GM12864 (cell line): ENCODE measurements around the gene UBAP2L.

ENCODE experiments used
- DNase-seq: peaks from one replicate; pipeline ENCODE4 v3.0.0-alpha.2; 2011; ENCODE audit warnings: low read depth
- H3K4me3 ChIP-seq: 2 replicates; pipeline ENCODE4 v1.5.1; 2011; ENCODE audit warnings: mild to moderate bottlenecking, low read depth, low read length, control low read depth
- TF ChIP-seq, protein P1 (sequence below): IDR thresholded peaks from 2 replicates; pipeline ENCODE4 v1.5.1; 2011; ENCODE audit warnings: low read depth, mild to moderate bottlenecking, moderate library complexity, low read length, control low read depth, inconsistent platforms; ENCODE audit errors: missing control alignments

Gene UBAP2L

DNA sequence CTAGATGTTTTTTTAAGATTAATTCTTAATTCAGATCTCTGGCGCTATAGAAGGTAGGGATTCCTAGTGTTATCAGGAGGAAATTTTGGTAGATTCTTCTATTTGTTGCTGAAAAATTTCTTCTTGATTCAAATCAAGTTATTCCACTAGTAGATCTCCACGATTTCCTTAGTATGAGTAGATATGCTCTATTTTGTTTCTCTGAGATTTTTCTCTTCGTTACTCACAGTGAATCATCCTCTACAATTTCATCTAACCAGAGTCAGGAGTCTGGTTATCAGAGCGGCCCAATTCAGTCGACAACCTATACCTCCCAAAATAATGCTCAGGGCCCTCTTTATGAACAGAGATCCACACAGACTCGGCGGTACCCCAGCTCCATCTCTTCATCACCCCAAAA, 32.9 kb downstream of the UBAP2L start:
- H3K4me3 ChIP-seq: no peak overlapping the region
- no peak for DNase-seq
- TF ChIP-seq, protein P1, sequence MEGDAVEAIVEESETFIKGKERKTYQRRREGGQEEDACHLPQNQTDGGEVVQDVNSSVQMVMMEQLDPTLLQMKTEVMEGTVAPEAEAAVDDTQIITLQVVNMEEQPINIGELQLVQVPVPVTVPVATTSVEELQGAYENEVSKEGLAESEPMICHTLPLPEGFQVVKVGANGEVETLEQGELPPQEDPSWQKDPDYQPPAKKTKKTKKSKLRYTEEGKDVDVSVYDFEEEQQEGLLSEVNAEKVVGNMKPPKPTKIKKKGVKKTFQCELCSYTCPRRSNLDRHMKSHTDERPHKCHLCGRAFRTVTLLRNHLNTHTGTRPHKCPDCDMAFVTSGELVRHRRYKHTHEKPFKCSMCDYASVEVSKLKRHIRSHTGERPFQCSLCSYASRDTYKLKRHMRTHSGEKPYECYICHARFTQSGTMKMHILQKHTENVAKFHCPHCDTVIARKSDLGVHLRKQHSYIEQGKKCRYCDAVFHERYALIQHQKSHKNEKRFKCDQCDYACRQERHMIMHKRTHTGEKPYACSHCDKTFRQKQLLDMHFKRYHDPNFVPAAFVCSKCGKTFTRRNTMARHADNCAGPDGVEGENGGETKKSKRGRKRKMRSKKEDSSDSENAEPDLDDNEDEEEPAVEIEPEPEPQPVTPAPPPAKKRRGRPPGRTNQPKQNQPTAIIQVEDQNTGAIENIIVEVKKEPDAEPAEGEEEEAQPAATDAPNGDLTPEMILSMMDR: no peak

DNA sequence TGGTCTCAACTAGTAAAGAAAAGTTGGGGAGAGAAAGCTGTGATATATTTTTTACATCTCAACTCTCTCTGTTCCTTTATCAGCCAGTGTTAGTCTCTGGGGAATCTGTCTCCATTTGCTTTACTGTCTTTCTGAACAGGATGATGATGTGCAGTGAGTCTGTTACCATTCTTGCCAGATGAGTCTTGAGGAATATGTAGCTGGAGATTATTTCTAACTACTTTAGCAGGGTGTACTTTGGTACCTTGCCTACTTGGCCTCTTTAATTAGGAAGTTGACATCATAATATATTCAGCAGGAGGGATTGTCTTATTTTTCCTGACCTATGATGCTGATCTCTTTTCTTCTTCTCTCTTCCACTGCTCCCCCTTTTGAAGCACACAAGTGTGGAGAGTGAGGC, 35.9 kb downstream of the UBAP2L start:
- TF ChIP-seq, protein P1: no peak
- H3K4me3 ChIP-seq: no peak overlapping the region

DNA sequence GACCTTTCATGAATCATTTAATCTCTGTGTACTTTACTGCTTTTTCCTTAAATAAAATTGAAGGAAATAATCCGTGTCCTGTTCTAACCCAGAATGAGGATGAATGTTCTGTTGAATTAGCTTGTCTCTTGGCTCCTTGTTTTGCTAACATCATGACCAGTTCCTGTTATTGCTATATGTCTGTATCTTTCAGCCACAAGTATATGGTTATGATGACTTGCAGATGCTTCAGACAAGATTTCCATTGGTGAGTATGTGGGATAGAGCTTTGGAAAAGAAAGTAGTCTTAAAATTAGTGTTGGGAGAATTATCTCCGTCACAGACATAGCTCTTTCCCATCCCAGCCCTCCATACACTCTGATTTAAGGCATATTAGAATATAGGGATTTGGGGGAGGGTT, 38.0 kb downstream of the UBAP2L start:
- no peak for DNase-seq
- TF ChIP-seq, protein P1: no peak
- no peak overlapping the region for H3K4me3 ChIP-seq

More for the DNA sequence above, 35.9 kb downstream of the UBAP2L start:
- no peak for DNase-seq

DNA sequence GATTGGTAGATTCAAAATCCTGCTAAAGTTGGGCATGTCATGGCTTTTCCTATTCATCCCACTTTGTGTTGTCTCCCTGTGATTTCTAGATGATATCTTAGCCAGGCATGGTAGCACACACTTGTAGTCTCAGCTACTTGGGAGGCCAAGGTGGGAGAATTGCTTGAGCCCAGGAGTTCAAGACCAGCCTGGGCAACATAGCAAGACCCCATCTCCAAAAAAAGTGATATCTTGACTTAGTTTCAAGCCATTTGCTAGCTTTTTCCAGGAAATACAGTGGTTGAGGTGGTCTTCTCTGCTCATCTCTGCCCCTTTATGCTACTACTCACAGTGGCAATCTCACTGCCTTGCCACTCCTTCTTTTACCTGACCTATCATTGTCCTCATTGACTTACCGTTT, 39.4 kb downstream of the UBAP2L start:
- H3K4me3 ChIP-seq: no peak overlapping the region
- TF ChIP-seq, protein P1: no peak
- DNase-seq: no peak

DNA sequence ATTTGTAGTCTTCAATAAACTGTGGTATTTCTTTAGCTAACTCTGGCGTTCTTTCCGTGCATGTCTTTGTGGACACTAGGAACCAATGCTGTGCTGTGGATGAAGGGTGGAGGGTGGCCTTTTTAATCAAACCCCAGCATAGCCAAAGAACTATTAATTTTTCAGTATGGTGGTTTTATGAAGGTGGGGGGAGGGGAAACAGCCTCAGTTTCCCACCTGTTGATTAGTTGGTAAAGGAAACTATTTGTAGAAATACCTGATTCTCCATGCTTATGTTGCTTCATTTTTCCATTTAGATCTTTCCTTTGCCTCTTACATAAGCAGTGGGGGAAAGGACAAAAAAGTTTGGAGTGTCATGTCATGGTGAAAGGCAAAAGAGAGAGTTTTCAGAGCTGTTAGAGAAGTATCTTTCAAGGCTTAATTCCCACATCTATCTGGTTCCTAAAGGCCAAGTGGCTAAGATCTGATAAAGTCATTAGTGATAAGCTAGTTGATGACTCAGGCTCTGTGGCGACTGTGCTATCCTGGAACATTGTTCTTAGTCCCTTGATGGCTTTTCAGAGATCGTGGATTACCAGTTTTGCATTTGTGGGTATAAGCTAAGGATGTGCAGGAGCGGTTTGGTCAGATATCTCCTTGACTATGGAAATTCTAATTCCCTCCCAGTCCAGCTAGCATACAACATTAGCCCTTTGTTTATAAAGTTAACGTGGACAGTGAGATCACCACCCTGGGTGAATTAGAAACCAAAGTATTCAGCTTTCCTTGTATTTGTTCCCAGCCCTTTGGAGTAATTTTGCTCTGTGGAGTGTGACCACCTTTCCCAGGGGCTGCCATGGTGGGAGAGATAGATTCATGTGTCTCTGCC, 42.9 kb downstream of the UBAP2L start:
- no peak overlapping the region for H3K4me3 ChIP-seq
- no peak for DNase-seq
- TF ChIP-seq, protein P1: no peak

DNA sequence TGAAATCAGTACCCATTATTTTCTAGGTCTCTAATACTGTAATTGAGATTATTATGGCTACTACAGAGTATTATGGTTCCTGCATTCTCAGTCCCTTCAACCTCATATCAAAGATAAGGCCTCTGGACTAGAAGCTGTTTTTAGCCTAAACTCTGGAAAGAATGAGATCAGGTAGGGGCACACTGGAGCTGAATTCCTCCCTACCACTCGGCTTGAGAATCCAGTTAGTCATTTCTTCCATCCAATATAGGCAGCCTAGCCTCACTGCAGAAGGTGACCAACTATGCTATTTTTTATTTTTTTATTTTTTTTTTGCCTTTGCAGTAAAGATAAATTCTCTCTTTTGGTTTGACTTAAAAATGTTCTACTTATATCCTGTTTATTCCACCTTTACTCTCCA, 43.7 kb downstream of the UBAP2L start:
- TF ChIP-seq, protein P1: no peak
- H3K4me3 ChIP-seq: no peak overlapping the region
- no peak for DNase-seq

DNA sequence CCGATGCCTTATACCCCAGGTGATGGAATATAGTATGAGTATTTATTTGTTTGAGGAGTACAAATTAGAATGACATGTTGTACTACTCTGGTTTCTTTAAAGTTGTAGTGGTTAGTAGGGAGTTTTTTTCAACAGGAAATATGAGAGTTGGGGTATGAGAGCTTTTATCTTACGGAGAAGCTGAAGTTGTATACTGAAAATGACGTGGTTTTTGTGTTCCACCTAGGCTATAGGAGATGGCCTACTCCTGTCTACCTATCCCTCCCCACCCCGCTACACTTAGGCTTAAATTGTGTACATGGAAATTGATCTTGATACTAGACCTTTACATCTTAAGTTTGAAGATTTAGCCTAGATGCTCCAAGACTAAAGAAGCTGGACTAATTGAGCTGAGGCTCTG, 44.8 kb downstream of the UBAP2L start:
- H3K4me3 ChIP-seq: no peak overlapping the region
- DNase-seq: no peak
- TF ChIP-seq, protein P1: no peak
